ENCODE measurements around the gene ASH1L.
"Not testable (repeated sequence)": the region's sequence is repeated elsewhere in the genome, so short reads cannot be mapped to it uniquely, and the experiment has no call there.

ASH1L gene

DNA sequence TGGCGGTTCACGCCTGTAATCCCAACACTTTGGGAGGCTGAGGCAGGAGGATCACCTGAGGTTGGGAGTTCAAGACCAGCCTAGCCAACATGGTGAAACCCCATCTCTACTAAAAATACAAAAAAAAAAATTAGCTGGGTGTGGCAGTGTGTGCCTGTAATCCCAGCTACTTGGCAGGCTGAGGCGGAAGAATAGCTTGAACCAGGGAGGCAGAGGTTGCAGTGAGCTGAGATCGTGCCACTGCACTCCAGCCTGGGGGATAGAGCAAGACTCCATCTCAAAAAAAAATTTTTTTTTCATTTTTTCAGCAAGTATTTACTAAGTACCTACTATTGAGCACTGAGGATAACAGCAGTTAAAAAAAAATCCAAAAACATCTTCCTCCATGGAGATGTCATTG, 69.0 kb downstream of the ASH1L start:
- not testable (repeated sequence) for DNase-seq (ENCODE audit: low read depth)

DNA sequence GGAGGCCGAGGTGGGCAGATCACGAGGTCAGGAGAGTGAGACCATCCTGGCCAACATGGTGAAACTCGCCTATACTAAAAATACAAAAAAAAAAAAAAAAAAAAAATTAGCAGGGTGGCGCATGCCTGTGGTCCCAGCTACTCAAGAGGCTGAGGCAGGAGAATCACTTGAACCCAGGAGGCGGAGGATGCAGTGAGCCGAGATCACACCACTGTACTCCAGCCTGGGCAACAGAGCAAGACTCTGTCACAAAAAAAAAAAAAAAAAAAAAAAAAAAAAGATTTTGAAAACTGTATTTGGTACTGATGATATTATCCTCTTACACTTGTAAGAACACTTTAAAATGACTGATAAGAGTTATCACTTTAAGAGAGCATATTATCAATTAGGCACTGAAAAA, 74.2 kb downstream of the ASH1L start:
- not testable (repeated sequence) for DNase-seq (ENCODE audit: low read depth)

- no peak for DNase-seq (ENCODE audit: low read depth)
These were observed 75.1 kb downstream of the ASH1L start for GRCh38 chr1:155487541-155487940.

DNA sequence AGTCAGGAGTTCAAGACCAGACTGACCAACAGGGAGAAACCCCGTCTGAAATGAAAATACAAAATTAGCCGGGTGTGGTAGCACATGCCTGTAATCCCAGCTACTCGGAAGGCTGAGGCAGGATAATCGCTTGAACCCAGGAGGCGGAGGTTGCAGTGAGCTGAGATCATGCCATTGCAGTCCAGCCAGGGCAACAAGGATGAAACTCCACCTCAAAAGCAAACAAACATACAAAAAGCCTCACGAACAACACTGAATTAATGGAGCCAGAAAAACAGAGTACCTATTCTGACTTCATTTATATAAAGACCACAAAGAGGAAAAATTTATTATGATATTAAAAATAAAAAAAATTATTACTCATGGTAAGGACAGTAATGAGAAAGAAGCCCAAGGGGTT, 75.7 kb downstream of the ASH1L start:
- not testable (repeated sequence) for DNase-seq (ENCODE audit: low read depth)

GRCh38 chr1:155485945-155486344, 76.7 kb downstream of the ASH1L start:
- no peak for DNase-seq (ENCODE audit: low read depth)

- no peak for DNase-seq (ENCODE audit: low read depth)
These were observed 77.4 kb downstream of the ASH1L start for GRCh38 chr1:155485222-155485621.

DNA sequence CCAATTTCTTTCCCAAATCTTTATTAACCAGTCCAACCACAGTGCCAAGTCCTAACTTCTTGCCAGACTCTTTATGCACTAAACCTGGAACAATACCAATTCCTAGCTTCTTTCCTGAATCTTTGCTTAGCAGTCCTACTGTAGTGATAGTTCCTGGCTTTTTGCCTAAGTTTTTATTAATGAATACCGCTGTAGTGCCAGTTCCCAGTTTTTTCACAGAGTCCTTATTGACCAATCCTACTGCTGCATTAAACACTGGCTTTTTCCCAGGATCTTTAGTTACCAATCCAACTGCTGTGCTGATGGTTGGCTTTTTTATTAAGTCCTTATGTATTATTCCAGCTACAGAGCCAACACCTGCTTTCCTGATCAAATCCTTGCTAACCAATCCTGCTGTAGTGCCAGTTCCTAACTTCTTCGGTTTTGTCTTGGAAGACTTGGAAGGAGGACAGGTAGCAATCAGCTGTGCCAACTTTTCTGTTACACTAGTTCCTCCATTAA, 80.8 kb downstream of the ASH1L start:
- no peak for DNase-seq (ENCODE audit: low read depth)

- DNase-seq (ENCODE audit: low read depth), result no peak
These were observed 83.4 kb downstream of the ASH1L start for GRCh38 chr1:155479205-155479604.

- DNase-seq (ENCODE audit: low read depth), result no peak
These were observed 84.2 kb downstream of the ASH1L start for GRCh38 chr1:155478270-155478852.

DNA sequence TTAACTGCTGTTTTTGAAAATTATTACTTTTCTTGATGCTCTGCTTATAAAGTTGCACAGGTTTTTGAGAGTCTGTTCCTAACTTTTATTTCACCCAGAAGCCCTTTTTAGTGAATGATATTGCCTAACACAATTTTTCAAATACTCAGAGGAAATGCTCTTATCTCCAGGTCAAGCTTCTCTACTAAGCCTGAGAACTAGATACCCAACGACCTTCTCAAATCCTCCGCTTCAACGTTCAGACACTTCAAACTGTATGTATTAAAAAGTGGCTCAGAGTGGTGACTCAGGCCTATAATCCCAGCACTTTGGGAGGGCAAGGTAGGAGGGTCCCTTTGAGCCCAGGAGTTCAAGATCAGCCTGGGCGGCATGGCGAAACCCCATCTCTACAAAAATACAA, 88.5 kb downstream of the ASH1L start:
- no peak for DNase-seq (ENCODE audit: low read depth)

GRCh38 chr1:155473151-155473821, 89.3 kb downstream of the ASH1L start:
- DNase-seq (ENCODE audit: low read depth), result no peak

DNA sequence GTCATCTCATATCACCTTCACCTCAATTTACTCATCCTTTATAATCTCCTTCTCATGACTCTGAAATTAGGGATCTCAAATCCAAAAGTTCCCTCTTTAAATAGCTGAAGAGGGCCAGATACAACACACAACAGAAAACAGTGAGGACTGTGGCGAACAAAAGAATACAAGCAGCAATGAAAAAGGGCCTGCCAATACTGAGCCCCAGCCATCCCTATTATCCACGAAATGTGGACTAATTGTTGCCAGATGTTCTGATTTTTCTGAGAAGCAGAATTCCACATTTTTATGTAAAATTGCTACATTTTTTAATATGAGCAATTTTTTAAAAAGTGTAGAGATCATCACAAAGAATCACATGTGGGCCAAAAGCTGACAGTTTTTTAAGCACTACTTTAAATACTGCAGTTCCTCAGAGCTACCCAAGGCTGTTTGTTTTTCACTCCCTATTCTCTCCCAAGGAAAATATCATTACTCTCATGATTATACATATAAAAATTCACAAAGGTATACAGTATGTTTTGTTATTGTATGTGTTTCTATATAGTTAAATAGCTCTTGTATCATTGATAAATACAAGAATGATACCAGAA, 90.0 kb downstream of the ASH1L start:
- DNase-seq (ENCODE audit: low read depth), result no peak

DNA sequence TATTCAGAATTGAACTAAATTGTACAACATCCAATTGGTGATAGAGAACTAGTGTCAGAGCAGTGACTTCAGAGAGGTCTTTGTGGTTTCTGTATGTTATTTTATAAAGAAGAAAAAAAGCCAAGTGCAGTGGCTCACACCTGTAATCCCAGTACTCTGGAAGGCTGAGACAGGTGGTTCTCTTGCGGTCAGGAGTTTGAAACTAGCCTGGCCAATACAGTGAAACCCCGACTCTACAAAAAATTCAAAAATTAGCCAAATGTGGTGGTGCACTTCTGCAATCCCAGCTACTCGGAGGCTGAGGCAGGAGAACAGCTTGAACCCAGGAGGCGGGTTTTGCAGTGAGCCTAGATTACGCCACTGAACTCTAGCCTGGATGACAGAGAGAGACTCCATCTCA, 90.7 kb downstream of the ASH1L start:
- DNase-seq (ENCODE audit: low read depth), result no peak

DNA sequence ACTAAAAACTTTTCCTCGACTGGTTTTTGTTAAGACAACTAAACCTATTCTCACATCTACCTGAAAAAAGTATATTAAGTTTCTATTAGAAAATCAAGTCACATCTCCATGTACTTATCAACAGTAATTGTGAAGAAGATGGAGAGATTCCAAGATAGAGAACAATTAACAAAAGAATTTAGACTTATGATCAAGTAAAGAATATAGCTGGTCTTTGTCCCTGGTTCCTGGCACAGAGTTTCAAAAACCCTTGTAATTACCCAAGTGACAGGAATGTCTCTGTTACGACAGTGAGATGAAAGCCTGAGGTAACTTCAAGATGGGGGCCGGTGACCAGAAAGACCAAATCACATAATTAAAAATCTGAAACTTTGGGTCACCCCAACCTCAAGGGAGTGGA, 91.6 kb downstream of the ASH1L start:
- DNase-seq (ENCODE audit: low read depth), result no peak

DNA sequence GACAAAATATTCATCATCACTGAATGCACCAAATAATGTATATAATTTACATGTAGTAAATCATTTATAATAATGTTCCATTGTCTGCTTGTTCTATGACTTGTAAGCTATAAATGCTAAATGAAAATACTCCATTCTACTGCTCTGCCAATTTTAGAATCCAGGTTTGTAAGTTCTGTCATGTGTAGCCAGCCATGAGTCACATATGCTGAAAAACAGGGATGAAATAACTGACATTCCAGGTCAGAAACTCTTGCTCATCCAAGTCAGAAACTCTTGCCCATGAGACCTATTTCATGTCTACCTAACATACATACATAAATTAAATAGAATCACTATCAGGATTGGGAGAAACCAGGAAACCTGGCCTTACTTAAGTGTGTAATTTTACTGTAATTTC, 95.6 kb downstream of the ASH1L start:
- DNase-seq (ENCODE audit: low read depth), result no peak

DNA sequence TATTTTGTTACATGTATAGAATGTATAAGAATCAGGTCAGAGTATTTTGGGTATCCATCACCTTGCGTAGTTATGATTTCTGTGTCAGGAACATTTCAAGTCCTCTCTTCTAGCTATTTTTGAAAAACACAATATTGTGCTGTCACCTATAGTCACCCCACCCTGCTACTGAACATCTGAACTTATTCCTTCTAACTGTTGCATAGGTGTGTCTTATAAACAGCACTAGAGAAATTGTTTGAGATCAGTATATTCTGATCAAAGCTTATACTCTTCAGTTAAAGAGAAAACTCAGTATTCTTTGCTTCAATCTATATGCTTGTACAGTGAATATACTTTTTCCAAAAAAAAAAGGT, 96.0 kb downstream of the ASH1L start:
- DNase-seq (ENCODE audit: low read depth), result no peak

GRCh38 chr1:155463865-155464650, 98.5 kb downstream of the ASH1L start:
- DNase-seq (ENCODE audit: low read depth), result no peak

DNA sequence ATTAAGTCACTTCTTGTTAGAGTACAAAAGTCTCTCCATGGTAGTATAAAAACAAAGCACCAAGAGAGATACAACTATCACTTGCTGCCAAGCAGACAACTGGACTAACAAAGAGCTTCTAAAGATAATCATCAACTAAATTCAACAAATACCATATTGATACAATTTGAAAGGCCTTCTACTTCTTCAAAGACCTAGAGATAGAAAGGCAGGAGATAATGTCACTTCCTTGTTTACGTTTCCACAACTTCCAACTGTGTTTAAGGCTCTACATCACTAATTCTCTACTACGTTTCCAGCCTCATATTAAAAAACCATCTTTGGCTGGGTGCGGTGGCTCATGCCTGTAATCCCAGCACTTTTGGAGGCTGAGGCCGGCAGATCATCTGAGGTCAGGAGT, 104.5 kb downstream of the ASH1L start:
- DNase-seq (ENCODE audit: low read depth), result no peak

DNA sequence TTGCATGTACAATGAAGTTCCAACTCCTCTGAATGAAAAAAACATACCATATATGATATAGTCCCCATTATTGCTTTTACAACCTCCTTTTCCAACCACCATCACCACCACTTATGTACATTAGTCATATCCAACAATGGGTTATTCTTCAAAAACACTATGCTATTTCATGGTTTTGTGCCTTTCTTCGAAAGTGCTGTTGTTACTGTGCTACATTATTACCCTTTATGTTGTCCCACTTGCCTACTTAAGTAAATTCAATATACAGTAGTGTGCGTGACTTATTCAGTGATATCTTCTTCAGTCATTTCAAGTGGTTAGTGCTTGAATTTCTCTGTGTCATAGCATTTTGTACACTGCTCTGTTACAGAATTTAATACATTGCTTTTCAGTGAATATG, 105.3 kb downstream of the ASH1L start:
- no peak for DNase-seq (ENCODE audit: low read depth)

DNA sequence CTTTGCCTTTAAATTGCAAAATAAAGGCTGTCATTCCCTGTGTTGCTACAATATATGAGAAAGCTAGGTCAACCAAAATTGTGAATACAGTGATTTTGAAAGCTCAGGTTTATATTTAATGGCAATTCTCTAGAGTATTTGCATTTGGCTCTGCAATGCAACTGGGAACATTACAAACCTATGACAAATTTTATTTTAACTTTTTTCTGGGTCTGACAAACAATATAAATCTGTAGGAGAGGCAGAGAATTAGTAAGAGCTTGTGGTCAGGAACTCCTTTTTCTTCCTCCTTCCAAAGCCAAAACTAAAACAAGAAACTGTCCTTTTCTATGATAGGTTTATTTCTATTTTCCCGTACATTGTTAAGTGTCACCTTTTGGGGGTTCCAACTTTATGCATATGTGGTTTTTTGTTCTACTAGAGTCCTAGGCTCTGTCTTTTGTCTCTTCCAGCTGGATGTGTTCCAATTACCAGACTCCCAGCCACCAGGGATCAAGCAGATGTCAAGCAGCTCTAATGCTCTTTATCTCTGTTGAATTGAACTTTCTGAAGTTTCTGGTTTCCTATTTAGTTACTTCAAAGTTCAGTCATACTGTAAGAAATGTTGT, 106.9 kb downstream of the ASH1L start:
- DNase-seq (ENCODE audit: low read depth), result no peak

GRCh38 chr1:155454096-155454495, 108.5 kb downstream of the ASH1L start:
- no peak for DNase-seq (ENCODE audit: low read depth)

DNA sequence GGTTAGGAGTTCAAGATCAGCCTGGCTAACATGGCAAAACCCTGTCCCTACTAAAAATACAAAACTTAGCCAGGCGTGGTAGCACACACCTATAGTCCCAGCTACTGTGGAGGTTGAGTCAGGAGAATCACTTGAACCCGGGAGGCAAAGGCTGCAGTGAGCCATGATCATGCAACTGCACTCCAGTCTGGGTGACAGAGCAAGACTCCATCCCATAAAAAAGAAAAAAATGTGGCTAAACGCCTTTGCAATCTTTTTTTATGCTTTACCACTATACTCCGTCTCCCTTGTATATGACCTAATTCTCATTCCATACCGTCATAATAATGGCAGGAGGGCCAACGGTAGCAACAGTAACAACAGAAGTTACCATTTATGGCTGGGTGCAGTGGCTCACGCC, 109.5 kb downstream of the ASH1L start:
- DNase-seq (ENCODE audit: low read depth), result no peak

DNA sequence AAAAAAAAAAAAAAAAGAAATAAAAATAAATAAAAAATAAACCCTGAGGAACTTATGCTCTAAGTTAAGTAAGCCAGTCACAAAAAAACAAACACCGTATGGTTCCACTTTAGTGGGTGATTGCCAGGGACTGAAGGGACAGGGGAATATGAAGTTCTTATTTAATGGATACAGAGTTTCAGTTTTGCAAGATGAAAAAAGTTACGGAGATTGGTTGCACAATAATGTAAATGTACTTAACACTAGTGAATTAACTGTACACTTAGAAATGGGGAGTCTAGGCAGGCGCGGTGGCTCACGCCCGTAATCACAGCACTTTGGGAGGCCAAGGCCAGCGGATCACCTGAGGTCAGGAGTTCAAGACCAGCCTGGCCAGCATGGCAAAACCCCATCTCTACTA, 111.4 kb downstream of the ASH1L start:
- DNase-seq (ENCODE audit: low read depth), result no peak

Data from activated T-helper 1 cell treated with Interleukin-2 at 50 U/mL for 16 hours (primary cell).